Measurements from ENCODE around the gene SNX13.
A peak's percentile ranks its signal among the peaks of the same experiment; 100 is the strongest.

The SNX13 gene

GRCh38 chr7:17772581-17773288 lies 167.6 kb downstream of the SNX13 start:
- TF ChIP-seq CTCF (IDR thresholded peaks at IDR 0.05; ENCODE audit: control extremely low read depth, extremely low read depth, low read depth, missing control alignments): no peak
- no peak for DNase-seq (ENCODE audit: extremely low spot score)
- CTCF ChIA-PET: interaction anchor here (0.8 to 5.8 kb wide), 11 partner anchors 10 to 580 kb away, joined by 3 to 76 read pairs (median 4); no protein-coding TSS in a partner anchor
- POLR2A ChIA-PET: no interaction called here

GRCh38 chr7:17771901-17772408 lies 168.3 kb downstream of the SNX13 start:
- CTCF ChIA-PET: interaction anchor here (1.3 to 5.8 kb wide), 9 partner anchors 11 to 573 kb away, joined by 3 to 76 read pairs (median 9); no protein-coding TSS in a partner anchor
- POLR2A ChIA-PET: no interaction called here
- no peak for TF ChIP-seq CTCF (IDR thresholded peaks at IDR 0.05; ENCODE audit: control extremely low read depth, extremely low read depth, low read depth, missing control alignments)
- DNase-seq (ENCODE audit: extremely low spot score): no peak

- DNase-seq (ENCODE audit: extremely low spot score): no peak
- TF ChIP-seq CTCF (IDR thresholded peaks at IDR 0.05; ENCODE audit: control extremely low read depth, extremely low read depth, low read depth, missing control alignments): no peak
- POLR2A ChIA-PET: no interaction called here
- CTCF ChIA-PET: interaction anchor here (0.6 to 5.8 kb wide), 45 partner anchors 7 to 1238 kb away, joined by 3 to 76 read pairs (median 5); no protein-coding TSS in a partner anchor
Measured at GRCh38 chr7:17770710-17771375, 169.5 kb downstream of the SNX13 start.

GRCh38 chr7:17769918-17770317 lies 170.4 kb downstream of the SNX13 start:
- peak; percentile 86 for TF ChIP-seq CTCF (IDR thresholded peaks at IDR 0.05; ENCODE audit: control extremely low read depth, extremely low read depth, low read depth, missing control alignments)
- ChIA-PET POLR2A (no interaction called here), CTCF (interaction anchor here (0.6 to 5.8 kb wide), 55 partner anchors 8 to 1239 kb away, joined by 3 to 76 read pairs (median 4); no protein-coding TSS in a partner anchor)
- DNase-seq (ENCODE audit: extremely low spot score): peak; percentile 45

GRCh38 chr7:17758008-17758407 lies 182.3 kb downstream of the SNX13 start:
- TF ChIP-seq CTCF (IDR thresholded peaks at IDR 0.05; ENCODE audit: control extremely low read depth, extremely low read depth, low read depth, missing control alignments): no peak
- POLR2A ChIA-PET: no interaction called here
- DNase-seq (ENCODE audit: extremely low spot score): no peak
- CTCF ChIA-PET: interaction anchor here (1.2 to 5.5 kb wide), 2 partner anchors 10 to 14 kb away, joined by 4 to 35 read pairs; no protein-coding TSS in a partner anchor

- no peak for DNase-seq (ENCODE audit: extremely low spot score)
- ChIA-PET CTCF (interaction anchor here (1.5 kb wide), 1 partner anchor 24 kb away, joined by 3 read pairs; no protein-coding TSS in a partner anchor), POLR2A (no interaction called here)
- no peak for TF ChIP-seq CTCF (IDR thresholded peaks at IDR 0.05; ENCODE audit: control extremely low read depth, extremely low read depth, low read depth, missing control alignments)
Measured at GRCh38 chr7:17746020-17746530, 194.2 kb downstream of the SNX13 start.
